ENCODE data around the gene RPRD1A.
"Not testable (repeated sequence)": the region's sequence is repeated elsewhere in the genome, so short reads cannot be mapped to it uniquely, and the experiment has no call there.

The RPRD1A gene

GRCh38 chr18:36024241-36024640 is 43.1 kb downstream of the RPRD1A start:
- not testable (repeated sequence) for DNase-seq

DNA sequence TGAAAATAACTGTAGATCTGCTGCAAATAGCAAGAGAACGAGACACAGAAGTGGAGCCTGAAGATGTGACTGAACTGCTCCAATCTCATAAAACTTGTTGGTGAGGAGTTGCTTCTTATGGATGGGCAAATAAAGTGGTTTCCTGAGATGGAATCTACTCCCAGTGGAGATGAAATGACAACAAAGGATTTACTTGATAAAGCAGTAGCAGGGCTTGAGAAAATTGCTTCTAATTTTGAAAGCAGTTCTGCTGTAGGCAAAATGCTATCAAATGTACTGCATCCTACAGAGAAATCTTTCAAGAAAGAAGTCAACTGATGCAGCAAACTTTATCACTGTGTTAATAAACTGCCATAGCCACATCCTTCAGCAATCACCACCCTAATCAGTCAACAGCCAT is 44.0 kb downstream of the RPRD1A start:
- no peak for DNase-seq

DNA sequence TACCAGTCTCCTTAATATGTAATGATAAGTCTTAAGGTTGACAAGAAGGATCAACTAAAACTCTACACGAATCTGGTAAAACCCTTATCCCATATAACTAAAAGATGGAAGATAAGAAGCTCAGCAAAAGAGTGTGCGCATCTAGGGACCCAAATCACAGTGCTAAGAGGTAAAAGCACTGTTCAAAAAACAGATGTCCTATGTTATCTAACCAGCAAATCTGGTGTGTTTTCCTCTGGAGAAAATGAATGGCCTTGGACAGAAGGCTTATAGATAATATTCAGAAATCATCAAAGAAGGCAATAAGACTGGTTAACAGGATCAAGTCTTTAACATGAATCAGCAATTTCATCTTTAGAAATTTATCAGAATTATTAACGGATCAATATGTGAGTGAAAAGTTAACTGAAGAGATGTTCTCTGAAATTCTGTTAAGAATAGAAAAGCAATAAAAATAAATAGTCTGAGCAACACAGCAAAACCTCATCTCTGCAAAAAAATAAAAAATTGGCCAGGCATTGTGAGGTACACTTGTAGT is 47.1 kb downstream of the RPRD1A start:
- no peak for DNase-seq

GRCh38 chr18:36017232-36017631 is 50.1 kb downstream of the RPRD1A start:
- DNase-seq = no peak

GRCh38 chr18:36015629-36016028 is 51.7 kb downstream of the RPRD1A start:
- DNase-seq = no peak

DNA sequence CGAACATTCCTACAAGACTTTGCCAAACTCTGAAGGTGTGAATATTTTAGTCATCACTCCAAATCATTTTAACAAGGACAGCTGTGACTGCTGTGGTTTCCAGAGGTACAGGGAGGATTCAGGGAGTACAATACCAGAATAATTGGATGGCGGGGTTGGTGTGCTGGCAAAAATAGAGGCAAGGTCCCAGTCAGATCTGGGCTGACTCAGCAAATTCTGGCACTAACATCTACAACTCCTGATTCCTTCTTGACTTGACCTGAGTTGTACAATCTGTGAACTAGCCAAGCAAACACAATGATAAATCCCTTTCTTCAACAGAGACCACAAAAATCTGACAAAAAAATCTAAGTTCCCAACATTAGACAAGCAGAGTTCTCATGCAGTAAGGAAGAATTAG is 54.5 kb downstream of the RPRD1A start:
- no peak for DNase-seq

DNA sequence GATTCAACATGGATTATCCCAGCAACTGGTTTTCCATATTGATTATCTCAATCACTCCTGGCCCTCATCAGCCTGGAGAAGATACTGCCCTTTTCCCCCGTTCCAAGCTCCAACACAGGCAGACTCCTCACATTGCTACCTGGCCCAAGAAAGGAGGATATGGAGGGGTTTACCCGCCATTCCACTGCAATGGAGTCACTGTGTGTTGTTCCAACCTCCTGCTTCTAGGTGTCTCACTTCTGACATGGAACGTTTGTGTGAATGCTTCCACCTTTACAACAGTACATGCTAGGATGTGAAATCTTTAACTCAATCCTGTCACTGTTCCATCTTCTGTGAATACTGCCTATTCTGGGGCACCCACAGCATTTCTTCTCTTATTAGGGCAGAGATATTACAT is 58.1 kb downstream of the RPRD1A start:
- DNase-seq = no peak

DNA sequence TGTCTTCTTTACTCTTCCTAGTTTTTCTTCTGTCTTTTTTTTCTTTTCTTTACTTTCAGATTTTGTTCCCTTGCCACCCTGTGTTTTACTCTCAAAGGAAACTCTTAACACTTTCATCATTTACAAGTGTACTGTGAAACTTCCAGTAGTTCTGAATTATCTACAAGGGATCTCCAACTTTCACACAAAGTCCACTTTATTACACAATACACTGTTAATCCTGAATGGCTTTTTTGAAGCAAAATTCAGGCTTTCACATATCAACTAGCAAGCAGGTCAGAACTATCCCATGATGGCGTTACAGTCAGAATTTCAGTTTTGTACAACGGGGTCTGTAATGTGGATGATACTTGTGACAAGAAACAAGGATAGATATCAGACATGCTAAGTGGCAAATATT is 60.4 kb downstream of the RPRD1A start:
- DNase-seq = no peak

DNA sequence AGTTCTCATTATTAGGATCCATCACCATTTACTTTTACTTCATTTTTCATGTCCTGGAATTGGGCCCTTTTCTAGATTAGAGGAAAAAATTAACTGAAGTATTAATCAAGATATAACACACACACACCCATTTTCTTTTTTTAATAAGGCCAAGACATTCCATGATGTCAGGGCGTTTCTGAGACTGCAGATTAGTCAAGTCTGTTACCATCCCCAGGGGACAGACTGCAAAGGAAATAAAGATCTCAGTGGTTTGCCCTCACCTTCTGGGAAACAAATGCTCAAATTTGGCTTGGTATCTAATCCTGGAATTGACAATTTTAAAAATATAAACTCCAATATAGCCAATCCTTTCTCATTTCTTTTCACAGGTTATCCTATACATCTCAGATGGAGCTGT is 67.4 kb downstream of the RPRD1A start:
- DNase-seq = no peak

- DNase-seq = no peak
These were observed 68.4 kb downstream of the RPRD1A start for GRCh38 chr18:35998967-35999366.

GRCh38 chr18:35993013-35993412 is 74.3 kb downstream of the RPRD1A start:
- DNase-seq = no peak

DNA sequence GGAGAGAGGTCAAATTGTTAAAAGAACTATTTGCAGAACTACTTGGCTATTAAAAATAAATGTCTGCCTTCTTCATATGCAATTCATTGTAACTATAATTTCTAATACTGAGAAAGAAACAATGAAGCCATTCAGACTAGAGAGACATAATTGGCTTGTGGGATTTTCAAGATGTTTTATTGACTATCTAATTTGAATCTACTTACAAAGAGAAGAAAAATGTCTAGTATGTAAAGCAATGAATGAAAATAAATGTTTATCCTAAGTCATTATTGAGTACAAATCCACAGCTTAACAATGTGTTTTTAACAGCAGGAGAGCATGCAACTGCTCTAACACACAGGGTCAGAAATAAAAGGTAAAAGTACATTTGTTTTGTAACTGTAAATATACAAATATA is 75.7 kb downstream of the RPRD1A start:
- no peak for DNase-seq

DNA sequence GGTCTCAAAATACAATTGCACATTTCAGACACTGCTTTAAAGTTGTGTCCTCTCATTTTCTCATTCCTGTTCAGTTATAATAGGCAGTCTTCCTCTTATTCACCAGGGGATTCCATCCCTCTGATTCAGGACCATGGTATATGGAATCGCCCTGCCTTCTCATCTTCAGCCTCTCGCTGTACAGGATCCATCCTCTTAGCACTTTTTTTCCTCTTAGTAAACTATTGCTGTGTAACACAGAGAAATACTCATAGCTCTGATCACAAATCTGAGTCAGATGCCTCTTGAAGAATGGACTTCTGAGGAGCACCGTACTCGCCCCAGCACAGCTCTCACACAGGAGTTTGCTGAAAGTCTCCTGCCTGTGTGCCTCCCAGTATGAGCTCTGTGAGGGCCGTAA is 83.5 kb downstream of the RPRD1A start:
- no peak for DNase-seq

DNA sequence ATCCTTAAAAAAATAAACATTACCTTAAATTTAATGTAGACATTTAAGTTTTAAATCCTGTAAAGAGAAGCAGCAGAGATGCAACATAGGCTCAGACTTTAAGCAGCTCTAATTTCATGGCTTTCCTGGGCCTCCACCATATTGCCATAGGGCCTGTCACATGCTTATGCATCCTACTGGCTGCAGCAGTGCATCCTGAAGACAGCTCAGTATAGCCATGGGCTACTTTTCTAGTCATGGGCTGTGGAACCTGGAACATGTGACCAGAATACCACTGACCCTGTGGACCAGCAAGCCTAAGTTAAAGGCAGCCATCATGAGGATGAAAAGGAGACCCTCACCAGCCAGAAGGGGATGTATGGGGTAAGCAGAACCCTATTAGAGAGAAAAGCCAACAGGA is 84.2 kb downstream of the RPRD1A start:
- DNase-seq = no peak

DNA sequence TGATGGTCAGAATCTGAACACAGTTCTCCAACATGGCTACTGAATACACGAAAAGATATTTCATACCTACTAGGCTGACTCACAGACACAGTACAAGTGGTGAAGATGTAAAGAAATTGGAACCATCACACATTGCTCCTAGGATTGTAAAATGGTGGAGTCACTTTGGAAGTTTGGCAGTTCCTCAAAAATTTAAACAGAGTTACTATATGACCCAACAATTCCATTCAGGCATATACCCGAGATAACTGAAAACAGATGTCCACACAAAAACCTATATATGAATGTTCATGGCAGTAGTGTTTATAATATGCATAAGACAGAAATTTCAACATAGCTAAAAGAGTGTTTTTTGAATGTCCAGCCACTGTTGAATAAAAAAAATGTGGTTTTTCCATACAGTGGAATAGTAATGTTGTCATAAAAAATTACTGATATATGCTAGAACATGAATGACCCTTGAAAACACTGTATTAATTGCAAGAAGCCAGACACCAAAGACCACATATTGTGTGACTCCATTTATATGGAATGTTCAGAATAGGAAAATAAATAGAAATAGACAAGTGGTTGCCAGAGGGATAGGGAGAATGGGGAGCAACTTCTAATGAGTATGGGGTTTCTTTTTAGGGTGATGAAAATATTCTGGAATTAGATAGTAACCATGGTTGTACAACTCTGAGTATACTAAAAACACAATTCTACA is 84.8 kb downstream of the RPRD1A start:
- DNase-seq = no peak

DNA sequence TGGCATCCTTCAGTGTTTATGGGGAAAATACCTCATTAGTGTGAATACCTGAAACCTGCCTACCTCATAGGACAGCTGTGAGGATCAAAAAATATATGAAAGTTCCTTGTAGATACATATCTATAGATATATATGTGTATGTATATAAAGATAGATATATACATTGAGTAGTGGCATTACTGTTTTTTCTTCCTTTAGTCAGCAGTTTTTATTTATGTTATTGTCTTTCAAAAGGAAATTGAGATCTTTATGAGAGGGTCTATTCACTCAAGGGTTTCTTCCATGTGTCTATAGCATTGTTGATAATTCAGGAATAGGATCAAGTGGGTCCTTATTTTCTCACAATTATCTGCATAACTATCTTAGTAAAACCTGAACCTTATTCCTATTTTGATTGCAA is 88.2 kb downstream of the RPRD1A start:
- no peak for DNase-seq

DNA sequence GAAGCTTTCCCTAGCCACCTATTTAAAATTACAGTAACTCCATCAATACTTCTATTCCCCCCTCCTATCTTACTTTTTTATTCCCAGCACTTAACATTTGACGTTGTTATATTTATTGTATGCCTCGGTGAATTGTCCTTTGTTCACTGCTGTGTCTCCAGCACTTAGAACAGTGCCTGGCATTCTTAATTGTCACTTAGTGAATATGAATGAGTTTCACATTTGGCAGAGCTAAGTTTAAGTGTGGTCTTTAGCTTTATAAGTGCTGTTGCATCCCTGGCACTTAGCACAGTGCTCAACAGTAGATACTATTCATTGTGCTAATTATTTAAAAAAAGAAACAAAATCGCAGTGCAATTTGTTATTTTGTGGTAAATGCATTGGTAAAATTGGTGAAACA is 93.2 kb downstream of the RPRD1A start:
- no peak for DNase-seq

DNA sequence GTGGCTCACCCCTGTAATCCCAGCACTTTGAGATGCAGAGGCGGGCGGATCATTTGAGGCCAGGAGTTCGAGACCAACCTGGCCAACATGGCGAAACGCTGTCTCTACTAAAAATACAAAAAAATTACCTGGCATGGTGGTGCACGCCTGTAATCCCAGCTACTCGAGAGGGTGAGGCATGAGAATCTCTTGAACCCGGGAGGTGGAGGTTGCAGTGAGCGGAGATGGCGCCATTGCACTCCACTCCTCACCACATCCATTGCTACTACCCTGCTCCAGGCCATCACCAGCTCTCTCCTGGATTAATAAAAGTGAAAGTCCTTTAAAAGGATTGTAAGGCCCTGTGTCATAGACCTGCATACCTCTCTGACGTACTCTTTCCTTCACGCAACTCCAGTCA is 93.7 kb downstream of the RPRD1A start:
- no peak for DNase-seq

DNA sequence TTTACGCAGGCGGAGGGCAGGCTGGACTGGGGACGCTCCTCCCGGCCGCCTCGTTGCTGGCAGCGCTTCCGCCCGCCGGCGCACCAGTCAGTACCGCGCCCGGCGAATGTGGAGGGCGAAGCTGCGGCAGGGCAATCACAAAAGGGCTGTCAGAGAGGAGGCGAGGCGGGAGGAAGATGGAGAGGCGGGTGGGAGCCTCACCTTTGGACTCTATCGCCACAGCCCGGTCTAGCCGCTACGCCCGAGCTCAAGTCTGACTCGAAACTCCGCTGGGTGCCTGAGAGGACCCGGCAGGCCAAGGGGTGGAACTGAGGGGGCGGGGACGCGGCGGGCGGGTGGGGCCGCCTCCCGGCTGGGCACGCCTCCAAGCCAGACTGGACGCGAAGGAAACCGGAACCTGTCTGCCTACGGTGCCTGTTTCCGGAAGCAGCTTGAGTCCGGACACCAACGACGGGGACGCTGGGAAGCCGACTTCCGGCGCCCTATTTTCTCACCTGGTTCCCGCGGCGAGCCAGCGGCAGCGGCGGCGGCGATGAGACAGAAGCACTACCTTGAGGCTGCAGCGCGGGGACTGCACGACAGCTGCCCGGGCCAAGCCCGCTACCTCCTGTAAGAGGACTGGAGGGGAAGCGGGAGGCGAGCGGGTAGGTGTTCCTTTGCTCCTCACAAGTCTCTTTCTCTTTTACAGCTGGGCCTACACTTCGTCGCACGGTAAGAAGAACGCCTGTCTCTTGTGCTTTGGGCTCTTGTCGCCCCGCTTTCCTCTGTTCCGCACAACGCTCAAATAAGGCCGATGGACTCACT is 95.0 kb downstream of the RPRD1A start, which contains the start of gene RMP24:
Gene RMP24, plus strand, starts transcription at position 483 of the 804 bp plus-strand sequence.
- DNase-seq = peak; percentile 91

DNA sequence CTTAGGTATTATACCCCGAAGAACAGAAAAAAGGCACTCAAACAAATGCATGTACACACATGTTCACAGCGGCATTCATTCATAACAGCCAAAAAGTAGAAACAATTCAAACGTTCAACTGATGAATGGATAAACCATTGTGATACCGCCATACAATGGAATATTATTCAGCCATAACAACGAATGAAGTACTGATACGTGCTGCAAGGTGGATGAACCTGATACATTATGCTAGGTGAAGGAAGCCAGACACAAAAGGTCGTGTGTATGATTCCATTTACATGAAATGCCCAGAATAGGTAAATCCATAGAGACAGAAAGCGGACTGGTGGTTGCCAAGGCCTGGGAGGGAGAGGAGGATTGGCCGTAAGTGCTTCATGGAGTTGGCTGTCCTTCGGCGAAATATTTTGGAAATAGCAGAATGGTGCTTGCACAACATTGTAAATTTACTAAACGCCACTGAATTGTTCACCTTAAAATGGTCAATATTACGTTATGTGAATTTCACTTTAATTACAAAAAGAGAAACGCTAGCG is 95.6 kb downstream of the RPRD1A start:
- no peak for DNase-seq

GRCh38 chr18:35969676-35970075 is 97.7 kb downstream of the RPRD1A start:
- no peak for DNase-seq

- no peak for DNase-seq
These were observed 99.0 kb downstream of the RPRD1A start for GRCh38 chr18:35968278-35968880.

DNA sequence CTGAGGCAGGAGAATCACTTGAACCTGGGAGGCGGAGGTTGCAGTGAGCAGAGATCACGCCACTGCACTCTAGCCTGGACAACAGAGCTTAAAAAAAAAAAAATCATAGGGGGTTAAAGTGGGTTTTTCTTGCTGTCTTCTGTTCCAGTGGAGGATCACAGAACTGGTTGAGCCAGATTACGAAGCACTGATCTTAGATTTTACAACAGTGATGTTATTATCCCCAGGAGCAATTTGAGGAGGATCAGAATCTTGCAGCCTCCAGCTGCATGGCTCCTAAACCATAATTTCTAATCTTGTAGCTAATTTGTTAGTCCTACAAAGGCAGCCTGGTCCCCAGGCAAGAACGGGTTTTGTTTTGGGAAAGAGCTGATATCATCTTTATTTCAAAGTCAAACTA is 99.5 kb downstream of the RPRD1A start:
- not testable (repeated sequence) for DNase-seq

DNA sequence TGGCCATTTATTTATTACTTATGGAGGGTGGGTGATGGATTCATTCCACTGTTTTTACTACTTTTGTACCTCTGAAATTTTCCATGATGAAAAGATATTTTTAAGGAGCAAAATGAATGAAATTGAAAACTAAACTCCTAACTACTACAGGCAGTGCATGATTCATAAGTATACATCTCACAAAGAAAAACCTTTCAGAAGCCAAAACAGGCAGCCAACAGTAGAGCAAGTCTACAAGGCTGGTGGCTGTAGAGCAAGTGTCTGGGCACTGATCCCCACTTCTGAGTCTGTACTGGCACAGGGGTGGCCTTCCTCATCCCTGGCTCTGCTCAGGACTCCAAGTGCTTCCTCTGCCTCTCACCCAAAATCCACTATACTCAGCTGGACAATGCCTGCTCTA is 103.0 kb downstream of the RPRD1A start:
- no peak for DNase-seq

All from activated CD4-positive, alpha-beta T cell treated with anti-CD3 and anti-CD28 coated beads for 1 hour (primary cell).